ENCODE data around the gene HLF.

HLF gene

GRCh38 chr17:55264278-55264644, 499 bp upstream of the HLF start:
- in situ Hi-C loops (cut with MboI; ENCODE audit: low sequenced_read_pairs) = no loop called here
- DNase-seq (ENCODE audit: low spot score in 2 of 2) = no peak
- no peak overlapping the region for H3K4me3 ChIP-seq

GRCh38 chr17:55265311-55266021, 706 bp downstream of the HLF start:
- Histone ChIP-seq H3K36me3 (replicated peaks) (no peaks in the 10 kb centered on the region), H3K9me3 (0 out of 2 replicates have a peak, but pooled peaks cover 2% of the 10 kb centered on the region), H3K4me3 (peak overlapping the region; percentile 19), H3K27me3 (ENCODE audit: low read depth) (peaks cover 6% of the 10 kb centered on the region), H3K4me1 (no peaks in the 10 kb centered on the region)
- DNase-seq (ENCODE audit: low spot score in 2 of 2) = peak in 1 of 2 experiments; percentile 14
- in situ Hi-C loops (cut with MboI; ENCODE audit: low sequenced_read_pairs) = no loop called here

More at GRCh38 chr17:55264278-55264644, 499 bp upstream of the HLF start:
- no peaks in the 10 kb centered on the region for H3K4me1 ChIP-seq
- H3K36me3 ChIP-seq (replicated peaks) = no peaks in the 10 kb centered on the region
- H3K27me3 ChIP-seq (ENCODE audit: low read depth) = peaks cover 6% of the 10 kb centered on the region
- H3K9me3 ChIP-seq = 0 out of 2 replicates have a peak, but pooled peaks cover 2% of the 10 kb centered on the region

- no peak overlapping the region for H3K4me3 ChIP-seq
- in situ Hi-C loops (cut with MboI; ENCODE audit: low sequenced_read_pairs) = no loop called here
- H3K27me3 ChIP-seq (ENCODE audit: low read depth) = peaks cover 6% of the 10 kb centered on the region
- H3K4me1 ChIP-seq = no peaks in the 10 kb centered on the region
- H3K9me3 ChIP-seq = no peaks in the 10 kb centered on the region
- no peaks in the 10 kb centered on the region for H3K36me3 ChIP-seq (replicated peaks)
- no peak for DNase-seq (ENCODE audit: low spot score in 2 of 2)
These were observed 1.5 kb downstream of the HLF start for GRCh38 chr17:55266051-55266957.

GRCh38 chr17:55266958-55267688, 2.4 kb downstream of the HLF start:
- peaks cover 6% of the 10 kb centered on the region for H3K27me3 ChIP-seq (ENCODE audit: low read depth)
- no peaks in the 10 kb centered on the region for H3K36me3 ChIP-seq (replicated peaks)
- in situ Hi-C loops (cut with MboI; ENCODE audit: low sequenced_read_pairs) = no loop called here
- no peaks in the 10 kb centered on the region for H3K4me1 ChIP-seq
- no peak for DNase-seq (ENCODE audit: low spot score in 2 of 2)
- H3K4me3 ChIP-seq = no peak overlapping the region
- H3K9me3 ChIP-seq = no peaks in the 10 kb centered on the region

- no peak for DNase-seq (ENCODE audit: low spot score in 2 of 2)
- no peaks in the 10 kb centered on the region for H3K36me3 ChIP-seq (replicated peaks)
- no peak overlapping the region for H3K4me3 ChIP-seq
- peaks cover 6% of the 10 kb centered on the region for H3K27me3 ChIP-seq (ENCODE audit: low read depth)
- H3K9me3 ChIP-seq = no peaks in the 10 kb centered on the region
- no peaks in the 10 kb centered on the region for H3K4me1 ChIP-seq
- in situ Hi-C loops (cut with MboI; ENCODE audit: low sequenced_read_pairs) = no loop called here
These were observed 3.3 kb downstream of the HLF start for GRCh38 chr17:55267777-55268648.

- DNase-seq (ENCODE audit: low spot score in 2 of 2) = no peak
- in situ Hi-C loops (cut with MboI; ENCODE audit: low sequenced_read_pairs) = no loop called here
- Histone ChIP-seq H3K4me3 (no peak overlapping the region), H3K9me3 (no peaks in the 10 kb centered on the region), H3K27me3 (ENCODE audit: low read depth) (peaks cover 6% of the 10 kb centered on the region), H3K4me1 (no peaks in the 10 kb centered on the region), H3K36me3 (replicated peaks) (no peaks in the 10 kb centered on the region)
These were observed 4.1 kb downstream of the HLF start for GRCh38 chr17:55268649-55269480.

GRCh38 chr17:55269894-55270293, 5.1 kb downstream of the HLF start:
- Histone ChIP-seq H3K27me3 (ENCODE audit: low read depth) (peaks cover 6% of the 10 kb centered on the region), H3K4me1 (no peaks in the 10 kb centered on the region), H3K4me3 (no peak overlapping the region), H3K36me3 (replicated peaks) (no peaks in the 10 kb centered on the region), H3K9me3 (no peaks in the 10 kb centered on the region)
- in situ Hi-C loops (cut with MboI; ENCODE audit: low sequenced_read_pairs) = no loop called here
- no peak for DNase-seq (ENCODE audit: low spot score in 2 of 2)

DNA sequence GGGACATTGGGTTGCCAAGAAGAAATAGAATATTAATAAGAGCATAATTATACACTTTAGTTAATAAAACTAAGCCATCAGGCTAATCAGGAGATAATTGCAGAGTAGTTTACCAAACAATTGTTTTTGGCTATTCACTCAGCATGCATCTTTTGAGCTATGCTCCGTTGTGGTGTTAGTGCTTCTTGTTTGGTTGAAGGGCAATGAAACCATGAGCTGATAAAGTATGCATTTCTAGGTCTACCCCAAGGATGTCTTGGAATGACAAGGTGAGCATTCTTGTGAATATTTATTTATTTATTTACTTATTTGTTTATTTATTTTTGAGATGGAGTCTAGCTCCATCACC, 6.4 kb downstream of the HLF start:
- Histone ChIP-seq H3K27me3 (ENCODE audit: low read depth) (no peaks in the 10 kb centered on the region), H3K4me1 (no peaks in the 10 kb centered on the region), H3K9me3 (no peaks in the 10 kb centered on the region), H3K36me3 (replicated peaks) (no peaks in the 10 kb centered on the region), H3K4me3 (no peak overlapping the region)
- in situ Hi-C loops (cut with MboI; ENCODE audit: low sequenced_read_pairs) = no loop called here
- DNase-seq (ENCODE audit: low spot score in 2 of 2) = no peak

- DNase-seq (ENCODE audit: low spot score in 2 of 2) = no peak
- Histone ChIP-seq H3K27me3 (ENCODE audit: low read depth) (no peaks in the 10 kb centered on the region), H3K36me3 (replicated peaks) (no peaks in the 10 kb centered on the region), H3K4me1 (no peaks in the 10 kb centered on the region), H3K4me3 (no peak overlapping the region), H3K9me3 (no peaks in the 10 kb centered on the region)
- in situ Hi-C loops (cut with MboI; ENCODE audit: low sequenced_read_pairs) = no loop called here
These were observed 7.4 kb downstream of the HLF start for GRCh38 chr17:55271958-55272710.

GRCh38 chr17:55272711-55273578, 8.2 kb downstream of the HLF start:
- in situ Hi-C loops (cut with MboI; ENCODE audit: low sequenced_read_pairs) = no loop called here
- H3K9me3 ChIP-seq = no peaks in the 10 kb centered on the region
- no peak overlapping the region for H3K4me3 ChIP-seq
- H3K36me3 ChIP-seq (replicated peaks) = no peaks in the 10 kb centered on the region
- H3K4me1 ChIP-seq = no peaks in the 10 kb centered on the region
- no peaks in the 10 kb centered on the region for H3K27me3 ChIP-seq (ENCODE audit: low read depth)
- DNase-seq (ENCODE audit: low spot score in 2 of 2) = no peak

DNA sequence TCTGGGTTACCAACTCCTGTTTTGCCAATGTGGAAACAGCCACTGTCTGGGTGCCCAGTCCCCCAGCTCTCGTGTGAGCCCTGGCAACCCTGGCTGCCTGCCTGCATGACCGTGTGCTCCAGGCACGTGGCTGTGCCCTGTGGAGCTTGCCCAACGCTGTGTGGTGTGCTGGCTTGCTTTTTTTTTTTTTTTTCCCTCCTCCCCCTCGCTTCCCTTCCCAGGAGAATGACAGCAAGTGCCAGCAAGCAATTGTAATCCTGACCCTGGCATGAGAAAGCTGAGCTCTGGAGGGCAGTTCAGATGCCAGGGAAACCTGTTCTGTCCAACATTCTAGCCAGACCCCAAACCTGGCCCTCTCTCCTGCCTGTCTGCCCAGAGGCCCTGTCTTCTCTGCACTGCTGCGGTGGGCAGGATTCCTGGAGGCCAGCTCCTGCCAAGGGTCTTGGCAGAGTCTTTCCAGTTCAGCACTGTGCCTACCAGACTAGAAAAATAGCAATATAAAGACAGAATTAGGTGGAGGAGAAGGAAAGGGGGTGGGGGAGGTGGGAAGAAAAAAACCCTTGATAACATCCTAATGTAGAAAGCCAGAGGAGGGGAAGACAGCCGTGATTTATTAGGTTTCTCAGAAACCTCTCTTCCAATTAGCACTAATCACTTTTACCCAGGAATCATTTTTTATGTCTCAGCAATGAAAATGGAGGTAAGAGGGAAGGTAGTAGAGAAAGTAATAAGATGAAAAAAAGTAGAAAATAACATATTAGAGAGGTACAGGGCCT, 9.0 kb downstream of the HLF start:
- DNase-seq (ENCODE audit: low spot score in 2 of 2) = no peak
- H3K27me3 ChIP-seq (ENCODE audit: low read depth) = no peaks in the 10 kb centered on the region
- H3K4me1 ChIP-seq = no peaks in the 10 kb centered on the region
- H3K4me3 ChIP-seq = no peak overlapping the region
- H3K9me3 ChIP-seq = no peaks in the 10 kb centered on the region
- H3K36me3 ChIP-seq (replicated peaks) = no peaks in the 10 kb centered on the region
- in situ Hi-C loops (cut with MboI; ENCODE audit: low sequenced_read_pairs) = no loop called here

All from HAP-1 (cell line).